Measurements from ENCODE around the gene TERT. TPM values are rescaled to one million over a fixed set of nuclear protein-coding genes. Genes with fewer than 3 reads are reported as not detected.

Gene TERT
- total and polyA plus RNA-seq, 12 donors, result not detected

- TF ChIP-seq CTCF (IDR thresholded peaks at IDR 0.05), result no peak
- H3K27me3 ChIP-seq, result no peaks in the 10 kb centered on the region
- DNase-seq (no peak), ATAC-seq (no peak)
- peaks cover 0 to 92% (median 44%) of the 10 kb centered on the region in 9 donors for H3K36me3 ChIP-seq
- intact Hi-C loops (cut with DNase I), result no loop called here
- H3K4me3 ChIP-seq, result no peak overlapping the region
- H3K4me1 ChIP-seq, result no peaks in the 10 kb centered on the region
- no peaks in the 10 kb centered on the region for H3K9me3 ChIP-seq
- 97% methylated on average over 16 of the region's 16 CpGs for WGBS, 2 donors
- H3K27ac ChIP-seq, result no peak overlapping the region
Observed at GRCh38 chr5:1321576-1321975, 26.7 kb upstream of the TERT start.

GRCh38 chr5:1320436-1321344, 25.8 kb upstream of the TERT start:
- peaks cover 0 to 8% (median 0%) of the 10 kb centered on the region in 9 donors for H3K4me1 ChIP-seq
- H3K27me3 ChIP-seq, result no peaks in the 10 kb centered on the region
- no peak overlapping the region for H3K4me3 ChIP-seq
- ATAC-seq (no peak), DNase-seq (no peak)
- no peak for TF ChIP-seq CTCF (IDR thresholded peaks at IDR 0.05)
- WGBS, 2 donors, result 90 to 91% methylated on average over 36 of the region's 36 CpGs
- H3K9me3 ChIP-seq, result no peaks in the 10 kb centered on the region
- intact Hi-C loops (cut with DNase I), result no loop called here
- H3K36me3 ChIP-seq, result peaks cover 0 to 87% (median 42%) of the 10 kb centered on the region in 9 donors
- no peak overlapping the region for H3K27ac ChIP-seq

- DNase-seq (no peak), ATAC-seq (no peak)
- H3K4me3 ChIP-seq, result no peak overlapping the region
- H3K27me3 ChIP-seq, result no peaks in the 10 kb centered on the region
- no peaks in the 10 kb centered on the region for H3K9me3 ChIP-seq
- H3K4me1 ChIP-seq, result peaks cover 0 to 13% (median 0%) of the 10 kb centered on the region in 9 donors
- TF ChIP-seq CTCF (IDR thresholded peaks at IDR 0.05), result no peak
- no peak overlapping the region for H3K27ac ChIP-seq
- 89 to 90% methylated on average over 21 of the region's 21 CpGs for WGBS, 2 donors
- peaks cover 0 to 77% (median 32%) of the 10 kb centered on the region in 9 donors for H3K36me3 ChIP-seq
- intact Hi-C loops (cut with DNase I), result no loop called here
Observed at GRCh38 chr5:1319436-1320256, 24.8 kb upstream of the TERT start.

GRCh38 chr5:1318659-1319251, 23.9 kb upstream of the TERT start:
- intact Hi-C loops (cut with DNase I), result no loop called here
- Histone ChIP-seq H3K36me3 (peaks cover 0 to 68% (median 29%) of the 10 kb centered on the region in 9 donors), H3K27ac (no peak overlapping the region), H3K27me3 (no peaks in the 10 kb centered on the region), H3K4me3 (no peak overlapping the region), H3K9me3 (no peaks in the 10 kb centered on the region), H3K4me1 (peaks cover 0 to 18% (median 0%) of the 10 kb centered on the region in 9 donors)
- no peak for TF ChIP-seq CTCF (IDR thresholded peaks at IDR 0.05)
- no peak for DNase-seq
- WGBS, 2 donors, result 95% methylated on average over 29 of the region's 29 CpGs
- no peak for ATAC-seq

All from heart right ventricle (tissue), 16 donors.